ENCODE data around the gene HEXIM1.

Gene HEXIM1

DNA sequence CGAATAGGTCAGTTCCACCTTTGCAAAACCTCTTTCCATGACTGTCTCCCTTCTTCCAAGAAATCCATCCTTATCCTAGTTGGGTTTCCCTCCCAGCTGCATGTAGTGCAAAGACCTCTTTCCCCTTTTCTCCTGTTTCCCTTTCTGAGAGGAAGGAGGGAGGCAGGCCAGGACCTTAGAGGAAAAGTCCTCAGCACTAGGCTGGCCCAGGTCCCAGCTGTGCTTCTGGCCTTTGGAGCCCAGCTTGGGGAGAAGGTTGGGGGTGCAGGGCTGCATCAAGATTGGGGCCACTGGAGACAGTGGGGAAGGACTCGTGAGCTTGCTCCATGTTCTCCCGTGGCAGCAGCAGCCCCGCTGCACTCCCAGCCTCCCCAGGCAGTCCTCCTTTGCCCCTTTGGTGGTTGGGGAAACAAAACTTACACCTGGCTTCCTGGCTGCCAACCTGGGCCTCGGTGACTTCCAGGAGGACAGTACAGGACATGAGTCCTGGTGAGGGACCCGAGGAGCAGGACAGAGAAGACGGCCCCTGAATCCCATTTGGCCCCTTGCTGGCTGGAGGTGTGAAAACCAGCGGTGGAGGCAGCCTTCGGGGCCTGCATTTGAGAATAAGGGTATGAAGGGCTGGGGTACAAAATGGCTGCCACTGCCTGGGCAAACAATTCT is 13.9 kb downstream of the HEXIM1 start:
- TF ChIP-seq, protein P1, sequence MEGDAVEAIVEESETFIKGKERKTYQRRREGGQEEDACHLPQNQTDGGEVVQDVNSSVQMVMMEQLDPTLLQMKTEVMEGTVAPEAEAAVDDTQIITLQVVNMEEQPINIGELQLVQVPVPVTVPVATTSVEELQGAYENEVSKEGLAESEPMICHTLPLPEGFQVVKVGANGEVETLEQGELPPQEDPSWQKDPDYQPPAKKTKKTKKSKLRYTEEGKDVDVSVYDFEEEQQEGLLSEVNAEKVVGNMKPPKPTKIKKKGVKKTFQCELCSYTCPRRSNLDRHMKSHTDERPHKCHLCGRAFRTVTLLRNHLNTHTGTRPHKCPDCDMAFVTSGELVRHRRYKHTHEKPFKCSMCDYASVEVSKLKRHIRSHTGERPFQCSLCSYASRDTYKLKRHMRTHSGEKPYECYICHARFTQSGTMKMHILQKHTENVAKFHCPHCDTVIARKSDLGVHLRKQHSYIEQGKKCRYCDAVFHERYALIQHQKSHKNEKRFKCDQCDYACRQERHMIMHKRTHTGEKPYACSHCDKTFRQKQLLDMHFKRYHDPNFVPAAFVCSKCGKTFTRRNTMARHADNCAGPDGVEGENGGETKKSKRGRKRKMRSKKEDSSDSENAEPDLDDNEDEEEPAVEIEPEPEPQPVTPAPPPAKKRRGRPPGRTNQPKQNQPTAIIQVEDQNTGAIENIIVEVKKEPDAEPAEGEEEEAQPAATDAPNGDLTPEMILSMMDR (conservative IDR thresholded peaks at IDR 0.05; ENCODE audit: low read depth) = no peak
- peak overlapping the region; percentile 95 for H3K27ac ChIP-seq
- DNase-seq (ENCODE audit: low spot score) = no peak
- ChIA-PET CTCF (interaction anchor here (0.7 to 4.7 kb wide), 5 partner anchors 11 to 231 kb away, joined by 3 to 30 read pairs (median 7); partner anchors contain the start of genes ACBD4 and HEXIM1), POLR2A (ENCODE audit: low non-redundant PET) (interaction anchor here (0.6 to 2.5 kb wide), 5 partner anchors 10 to 33 kb away, joined by 7 to 40 read pairs (median 11); partner anchors contain the start of gene HEXIM1)

DNA sequence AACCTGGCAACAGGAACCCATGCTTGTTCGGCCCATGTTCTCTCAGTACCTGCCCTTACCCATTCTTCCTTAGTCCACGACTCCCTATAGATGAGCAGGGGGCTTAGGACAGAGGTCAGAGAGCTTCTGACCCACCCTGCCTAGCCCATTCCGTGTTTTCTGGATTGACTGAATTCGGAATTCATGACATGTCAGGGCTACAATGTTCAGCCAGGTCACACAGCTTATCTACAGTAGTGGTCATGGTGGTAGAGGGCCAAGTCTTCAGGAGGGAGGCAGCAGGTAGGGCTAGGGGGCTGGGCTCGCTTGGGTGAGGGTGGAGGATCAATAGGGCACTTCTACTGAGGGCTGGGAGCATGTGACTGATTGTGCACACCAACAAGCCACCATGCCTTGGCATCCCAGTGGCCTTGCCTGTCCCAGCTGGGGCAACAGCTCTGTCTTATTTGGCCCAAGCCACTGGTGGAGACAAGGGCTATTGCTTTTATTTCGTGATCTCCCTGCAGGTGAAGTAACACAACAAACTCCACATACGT is 16.5 kb downstream of the HEXIM1 start:
- TF ChIP-seq, protein P1 (conservative IDR thresholded peaks at IDR 0.05; ENCODE audit: low read depth) = no peak
- H3K27ac ChIP-seq = peak overlapping the region; percentile 29
- POLR2A ChIA-PET (ENCODE audit: low non-redundant PET) = no interaction called here
- no peak for DNase-seq (ENCODE audit: low spot score)
- CTCF ChIA-PET = interaction anchor here (0.7 kb wide), 1 partner anchor 42 kb away, joined by 3 read pairs; no protein-coding TSS in a partner anchor

DNA sequence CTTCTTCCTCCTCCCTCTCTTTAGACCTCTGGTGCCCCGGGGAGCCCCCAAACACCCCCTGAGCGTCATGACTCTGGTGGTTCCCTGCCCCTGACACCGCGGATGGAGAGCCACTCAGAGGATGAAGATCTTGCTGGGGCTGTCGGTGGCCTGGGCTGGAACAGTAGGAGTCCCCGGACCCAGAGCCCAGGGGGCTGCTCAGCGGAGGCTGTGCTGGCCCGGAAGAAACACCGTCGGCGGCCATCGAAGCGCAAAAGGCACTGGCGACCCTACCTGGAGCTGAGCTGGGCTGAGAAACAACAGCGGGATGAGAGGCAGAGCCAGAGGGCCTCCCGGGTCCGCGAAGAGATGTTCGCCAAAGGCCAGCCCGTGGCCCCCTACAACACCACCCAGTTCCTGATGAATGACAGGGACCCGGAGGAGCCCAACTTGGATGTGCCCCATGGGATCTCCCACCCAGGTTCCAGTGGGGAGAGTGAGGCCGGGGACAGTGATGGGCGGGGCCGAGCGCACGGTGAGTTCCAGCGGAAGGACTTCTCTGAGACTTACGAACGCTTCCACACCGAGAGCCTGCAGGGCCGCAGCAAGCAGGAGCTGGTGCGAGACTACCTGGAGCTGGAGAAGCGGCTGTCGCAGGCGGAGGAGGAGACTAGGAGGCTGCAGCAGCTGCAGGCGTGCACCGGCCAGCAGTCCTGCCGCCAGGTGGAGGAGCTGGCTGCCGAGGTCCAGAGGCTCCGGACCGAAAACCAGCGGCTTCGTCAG is 20.9 kb downstream of the HEXIM1 start:
- ChIA-PET POLR2A (ENCODE audit: low non-redundant PET) (no interaction called here), CTCF (interaction anchor here (0.6 to 1.6 kb wide), 3 partner anchors 28 to 882 kb away, joined by 3 to 8 read pairs (median 5); partner anchors contain the start of gene ACBD4)
- DNase-seq (ENCODE audit: low spot score) = no peak
- TF ChIP-seq, protein P1 (conservative IDR thresholded peaks at IDR 0.05; ENCODE audit: low read depth) = no peak
- peak overlapping the region; percentile 100 for H3K27ac ChIP-seq

DNA sequence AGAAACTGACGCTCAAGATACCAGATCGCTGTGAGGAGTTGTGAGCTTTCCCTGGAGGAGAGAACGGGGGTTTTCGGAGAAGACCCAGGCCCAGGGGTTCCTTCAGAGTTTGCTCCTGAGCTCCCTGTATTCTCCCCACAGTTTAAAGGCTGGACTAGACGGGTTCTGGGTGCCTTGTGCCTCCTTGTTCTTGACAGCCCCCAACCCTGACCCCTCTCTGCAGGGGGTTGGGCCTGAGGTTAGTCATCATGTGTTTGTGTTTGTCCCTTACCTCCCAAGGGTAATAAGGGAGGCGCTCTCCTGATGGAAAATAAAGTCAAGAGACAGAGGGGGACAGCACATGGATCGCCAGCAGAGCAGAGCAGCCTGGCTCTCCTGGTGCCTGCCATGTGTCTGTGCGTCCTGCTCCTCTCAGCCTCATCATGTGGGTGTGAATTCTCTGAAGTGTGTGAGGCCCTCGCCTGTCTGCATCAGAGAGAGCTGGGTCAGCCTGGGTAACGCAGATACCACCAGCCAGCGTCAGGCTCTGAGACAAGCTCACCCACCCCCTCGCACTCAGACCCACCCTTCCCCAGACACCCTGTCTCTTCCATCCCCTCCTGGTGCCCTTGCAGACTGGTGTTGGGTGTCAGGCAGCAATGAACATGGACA is 22.1 kb downstream of the HEXIM1 start:
- DNase-seq (ENCODE audit: low spot score) = no peak
- ChIA-PET CTCF (interaction anchor here (1.6 to 3.8 kb wide), 2 partner anchors 27 to 35 kb away, joined by 8 to 27 read pairs; partner anchors contain the start of gene ACBD4), POLR2A (ENCODE audit: low non-redundant PET) (interaction anchor here (3.0 to 3.6 kb wide), 3 partner anchors 9 to 21 kb away, joined by 14 to 51 read pairs (median 40); partner anchors contain the start of genes HEXIM1 and HEXIM2)
- peak overlapping the region; percentile 100 for H3K27ac ChIP-seq
- TF ChIP-seq, protein P1 (conservative IDR thresholded peaks at IDR 0.05; ENCODE audit: low read depth) = no peak

DNA sequence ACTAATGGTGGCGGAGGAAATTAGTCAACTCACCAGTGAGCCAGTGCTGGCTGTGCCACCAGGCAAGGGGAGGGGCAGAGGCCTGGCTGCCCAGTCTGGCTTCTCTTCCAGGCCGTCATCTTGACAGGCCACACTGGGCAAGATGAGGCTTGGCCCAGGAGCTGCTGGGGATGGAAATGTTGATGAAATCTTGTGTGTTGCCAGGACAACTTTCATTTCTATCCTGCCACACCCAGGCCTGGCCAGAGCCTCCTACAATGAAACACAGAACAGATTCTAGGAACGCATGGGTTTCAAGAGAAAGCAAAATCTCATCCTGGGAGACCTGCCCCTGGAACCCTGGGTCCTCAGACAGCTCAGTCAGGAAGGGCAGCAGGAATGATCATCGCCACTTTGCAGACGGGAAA is 22.7 kb downstream of the HEXIM1 start:
- H3K27ac ChIP-seq = peak overlapping the region; percentile 100
- TF ChIP-seq, protein P1 (conservative IDR thresholded peaks at IDR 0.05; ENCODE audit: low read depth) = no peak
- CTCF ChIA-PET = interaction anchor here (0.5 to 3.8 kb wide), 5 partner anchors 18 to 44 kb away, joined by 3 to 27 read pairs (median 6); partner anchors contain the start of gene HEXIM1
- POLR2A ChIA-PET (ENCODE audit: low non-redundant PET) = interaction anchor here (0.5 to 3.6 kb wide), 5 partner anchors 10 to 37 kb away, joined by 4 to 51 read pairs (median 14); partner anchors contain the start of genes HEXIM1 and HEXIM2
- DNase-seq (ENCODE audit: low spot score) = peak; percentile 92

Measured in RWPE1 (cell line).